GM12865 (cell line): ENCODE data around the gene ABHD8.

Experiments used
- DNase-seq: peaks from one replicate; pipeline ENCODE4 v3.0.0; 2010; ENCODE audit warnings: low read depth
- H3K4me3 ChIP-seq: 2 replicates; pipeline ENCODE4 v1.5.1; 2011; ENCODE audit warnings: mild to moderate bottlenecking, low read depth, low read length, control low read depth
- TF ChIP-seq, protein P1 (sequence below): IDR thresholded peaks from 2 replicates; pipeline ENCODE4 v1.5.1; 2011; ENCODE audit warnings: low read length, control low read depth, low read depth, inconsistent platforms; ENCODE audit not compliant: insufficient read depth; ENCODE audit errors: missing control alignments

The ABHD8 gene

DNA sequence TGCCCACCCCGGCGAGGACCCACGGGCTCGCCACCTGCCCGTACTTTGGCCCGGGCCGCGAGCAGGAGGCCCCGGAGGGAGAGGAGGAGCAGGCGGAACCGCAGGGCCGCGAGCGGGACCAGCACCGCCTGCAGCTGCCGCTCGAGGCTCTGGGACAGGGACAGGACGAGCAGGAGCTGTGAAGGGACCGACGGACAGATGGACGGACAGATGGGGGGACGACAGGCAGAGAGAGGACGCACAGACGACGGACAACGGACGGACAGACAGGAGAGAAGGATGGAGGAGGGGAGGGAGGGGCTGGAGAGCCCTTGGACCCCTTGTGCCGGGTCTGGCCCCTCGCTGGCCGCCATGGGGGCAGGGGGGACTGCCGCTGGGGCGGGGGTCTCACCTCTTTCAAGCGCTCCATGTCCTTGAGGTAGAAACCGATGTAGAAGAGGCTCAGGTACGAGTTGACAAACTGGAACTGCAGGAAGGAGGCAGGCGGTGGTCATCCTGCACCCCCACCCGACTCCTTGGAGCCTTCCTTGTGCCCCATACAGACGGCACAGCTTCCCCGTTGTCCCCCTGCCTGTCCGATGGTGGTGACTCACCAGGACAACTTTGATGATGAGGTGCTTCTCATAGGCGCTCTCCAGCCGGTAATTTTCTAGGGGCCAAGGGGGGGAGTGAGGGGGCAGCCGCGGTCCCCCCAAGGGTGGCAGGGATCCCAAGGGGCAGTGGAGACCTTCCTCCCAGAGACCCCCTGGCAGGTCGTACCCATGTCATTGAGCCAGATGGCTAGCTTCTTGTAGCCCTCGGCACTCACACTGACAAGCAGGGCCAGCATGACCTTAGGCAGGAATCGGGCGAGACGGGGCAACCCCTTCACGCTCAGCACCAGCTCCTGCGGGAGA, 26.4 kb upstream of the ABHD8 start:
- TF ChIP-seq, protein P1, sequence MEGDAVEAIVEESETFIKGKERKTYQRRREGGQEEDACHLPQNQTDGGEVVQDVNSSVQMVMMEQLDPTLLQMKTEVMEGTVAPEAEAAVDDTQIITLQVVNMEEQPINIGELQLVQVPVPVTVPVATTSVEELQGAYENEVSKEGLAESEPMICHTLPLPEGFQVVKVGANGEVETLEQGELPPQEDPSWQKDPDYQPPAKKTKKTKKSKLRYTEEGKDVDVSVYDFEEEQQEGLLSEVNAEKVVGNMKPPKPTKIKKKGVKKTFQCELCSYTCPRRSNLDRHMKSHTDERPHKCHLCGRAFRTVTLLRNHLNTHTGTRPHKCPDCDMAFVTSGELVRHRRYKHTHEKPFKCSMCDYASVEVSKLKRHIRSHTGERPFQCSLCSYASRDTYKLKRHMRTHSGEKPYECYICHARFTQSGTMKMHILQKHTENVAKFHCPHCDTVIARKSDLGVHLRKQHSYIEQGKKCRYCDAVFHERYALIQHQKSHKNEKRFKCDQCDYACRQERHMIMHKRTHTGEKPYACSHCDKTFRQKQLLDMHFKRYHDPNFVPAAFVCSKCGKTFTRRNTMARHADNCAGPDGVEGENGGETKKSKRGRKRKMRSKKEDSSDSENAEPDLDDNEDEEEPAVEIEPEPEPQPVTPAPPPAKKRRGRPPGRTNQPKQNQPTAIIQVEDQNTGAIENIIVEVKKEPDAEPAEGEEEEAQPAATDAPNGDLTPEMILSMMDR: no peak
- DNase-seq: no peak
- no peak overlapping the region for H3K4me3 ChIP-seq

DNA sequence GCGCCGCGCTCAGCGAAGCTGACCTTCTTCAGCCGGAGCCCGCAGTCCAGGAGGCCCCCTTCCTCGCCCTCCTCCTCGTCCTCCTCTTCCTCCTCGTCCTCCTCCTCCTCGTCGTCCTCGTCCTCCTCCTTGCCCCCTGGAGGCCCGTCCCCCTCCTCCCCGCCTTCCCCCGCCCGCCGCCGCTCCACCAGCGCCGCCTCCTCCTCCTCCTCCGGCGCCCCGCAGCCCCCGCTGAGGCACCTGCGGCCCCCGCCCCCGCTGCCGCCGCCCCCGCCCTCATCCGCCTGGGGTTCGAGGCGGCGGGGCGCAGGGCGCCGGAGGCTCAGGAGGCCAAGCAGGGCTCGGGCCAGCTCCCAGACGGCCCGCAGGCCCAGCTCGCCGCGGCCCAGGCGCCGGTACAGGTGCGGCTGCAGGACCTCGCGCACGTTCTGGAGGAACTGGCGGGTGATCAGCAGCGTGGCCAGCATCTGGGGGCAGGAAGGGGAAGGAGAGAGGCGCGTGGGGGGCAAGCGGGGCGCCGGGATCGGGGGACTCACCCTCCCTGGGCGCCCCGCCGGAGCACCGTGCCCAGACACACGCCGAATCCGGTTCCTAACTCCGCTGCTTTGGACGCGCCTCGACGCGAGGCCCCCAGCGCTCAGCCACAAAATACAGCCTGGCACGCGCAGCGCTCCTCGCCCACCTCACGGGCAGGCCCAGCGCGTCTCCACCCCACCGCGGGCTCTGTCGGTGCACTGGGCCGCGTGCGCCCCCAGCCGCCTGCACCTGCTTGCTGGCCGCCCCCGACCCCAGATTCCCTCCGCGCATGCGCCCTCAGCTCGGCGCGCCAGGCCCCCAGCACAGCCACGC, 25.5 kb upstream of the ABHD8 start:
- TF ChIP-seq, protein P1: no peak
- no peak overlapping the region for H3K4me3 ChIP-seq
- no peak for DNase-seq

DNA sequence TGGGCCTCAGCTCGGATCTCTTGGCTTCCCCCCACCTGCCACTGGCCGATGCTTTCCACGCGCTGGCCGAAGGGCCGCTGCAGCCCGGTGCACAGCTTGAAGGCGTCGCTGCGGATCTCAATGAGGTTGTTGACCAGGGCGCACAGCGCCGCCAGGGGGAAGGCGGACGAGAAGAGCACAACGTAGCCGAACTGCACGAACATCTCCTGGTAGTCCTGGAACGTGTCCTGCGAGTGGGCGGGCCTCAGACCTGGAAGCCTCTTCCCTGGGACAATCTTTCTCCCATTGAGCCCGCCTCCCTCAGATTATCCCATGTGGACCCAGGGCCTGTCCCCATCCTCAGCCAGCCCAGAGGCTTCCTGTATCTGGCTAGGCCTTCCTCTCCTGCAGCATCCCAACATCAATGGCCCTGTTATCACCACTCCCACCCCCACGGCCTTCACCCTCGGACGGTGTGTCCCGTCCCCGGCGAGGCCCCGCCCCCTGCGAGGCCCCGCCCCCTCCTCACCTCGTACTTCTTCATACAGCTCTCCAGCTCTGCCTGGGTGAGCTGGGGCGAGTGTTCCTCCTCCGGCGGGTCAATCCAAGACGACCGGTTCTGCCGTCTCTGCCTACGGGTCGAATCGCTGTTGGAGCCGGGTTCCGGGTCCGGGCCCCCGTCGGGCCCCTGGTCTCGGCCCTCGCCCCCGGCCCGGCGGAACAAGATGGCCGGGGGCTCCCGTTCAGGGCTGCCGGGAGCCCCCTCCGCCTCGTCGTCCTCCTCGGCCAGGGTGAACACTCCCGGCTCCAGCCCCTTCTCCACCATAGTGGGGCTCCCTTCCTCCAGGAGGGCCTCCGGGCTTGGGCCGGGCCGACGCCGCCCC, 24.7 kb upstream of the ABHD8 start:
- TF ChIP-seq, protein P1: no peak
- H3K4me3 ChIP-seq: no peak overlapping the region
- DNase-seq: peak; percentile 35

DNA sequence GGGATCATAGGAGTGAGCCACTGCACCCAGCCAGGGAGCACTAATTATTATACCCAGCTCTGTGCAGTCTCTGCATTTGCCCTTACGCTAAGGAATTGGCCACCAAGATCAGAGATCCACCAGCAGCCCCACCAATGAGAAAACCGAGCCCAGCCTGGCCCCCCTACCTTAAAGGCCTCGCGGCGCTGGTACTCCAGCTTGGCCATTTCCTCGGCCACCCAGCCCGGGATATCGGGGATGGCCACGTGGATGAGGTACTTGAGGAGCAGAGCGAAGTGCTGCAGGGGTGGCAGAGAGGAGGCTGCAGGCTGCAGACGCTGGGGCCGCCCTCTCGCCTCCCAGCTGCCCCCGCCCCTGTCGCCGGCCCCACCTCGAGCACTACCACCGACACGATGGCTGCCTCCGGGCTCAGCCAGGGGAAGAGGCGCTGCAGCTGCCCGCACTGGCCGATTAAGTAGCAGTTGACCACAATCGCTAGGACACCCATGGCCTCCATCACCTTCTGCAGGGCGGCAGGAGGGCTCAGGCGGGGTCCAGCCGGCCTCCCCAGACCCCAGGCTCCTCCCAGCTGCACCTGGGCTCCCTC, 23.9 kb upstream of the ABHD8 start:
- no peak overlapping the region for H3K4me3 ChIP-seq
- no peak for DNase-seq
- TF ChIP-seq, protein P1: no peak

DNA sequence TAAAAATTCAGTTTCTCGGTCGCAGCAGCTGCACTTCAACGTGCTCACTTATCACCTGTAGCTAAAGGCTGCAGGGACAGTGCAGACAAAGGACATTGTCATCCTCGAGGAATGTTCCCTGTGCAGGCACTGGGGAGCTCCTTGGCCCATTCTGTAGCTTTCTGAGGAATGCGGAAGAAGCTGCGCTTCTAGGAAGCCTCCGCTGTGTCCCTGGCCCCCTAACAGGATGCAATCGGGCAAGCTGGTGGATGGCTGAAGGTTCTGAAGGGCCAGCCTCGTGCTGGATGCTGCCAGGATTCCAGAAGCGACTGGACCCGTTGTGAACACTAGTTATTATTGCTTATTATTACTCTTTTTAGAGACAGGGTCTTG, 23.4 kb upstream of the ABHD8 start:
- TF ChIP-seq, protein P1: no peak
- DNase-seq: no peak
- H3K4me3 ChIP-seq: no peak overlapping the region
